ENCODE results near the gene NFAM1. TPM values are rescaled to one million over a fixed set of nuclear protein-coding genes. Genes with fewer than 3 reads are reported as not detected.

NFAM1 gene
- total RNA-seq, 1 experiment from 2014 or later, result 3.8 TPM

- Histone ChIP-seq H3K27ac (ENCODE audit: low read depth, low read length, poor library complexity, severe bottlenecking) (no peak overlapping the region), H3K36me3 (ENCODE audit: insufficient read depth, low read length, poor library complexity, severe bottlenecking) (no peaks in the 10 kb centered on the region), H3K27me3 (replicated peaks; ENCODE audit: insufficient read depth, low read depth, low read length, poor library complexity) (no peaks in the 10 kb centered on the region), H3K4me3 (ENCODE audit: low read depth, low read length, poor library complexity, severe bottlenecking) (no peak overlapping the region), H3K9me3 (ENCODE audit: low read depth, low read length, poor library complexity, severe bottlenecking) (no peaks in the 10 kb centered on the region), H3K4me1 (ENCODE audit: insufficient read depth, low read length, poor library complexity, severe bottlenecking) (peaks cover 32% of the 10 kb centered on the region)
- no TSS peak for BruUV-seq (replicated peaks)
- POLR2A ChIA-PET (ENCODE audit: low non-redundant PET), result no interaction called here
- no peak for DNase-seq (ENCODE audit: low spot score)
- intact Hi-C loops (cut with micrococcal nuclease; ENCODE audit: unreplicated experiment), result no loop called here
- CTCF ChIA-PET, result no interaction called here
- TF ChIP-seq EZH2 (IDR thresholded peaks at IDR 0.05; ENCODE audit: borderline replicate concordance, low read depth, low read length, poor library complexity, severe bottlenecking), result no peak
- no peak for TF ChIP-seq CTCF (conservative IDR thresholded peaks at IDR 0.05; ENCODE audit: low read depth, low read length)
These were observed 15.5 kb downstream of the NFAM1 start for GRCh38 chr22:42416671-42417230.

- intact Hi-C loops (cut with micrococcal nuclease; ENCODE audit: unreplicated experiment), result no loop called here
- H3K9me3 ChIP-seq (ENCODE audit: low read depth, low read length, poor library complexity, severe bottlenecking), result no peaks in the 10 kb centered on the region
- no TSS peak for BruUV-seq (replicated peaks)
- no peak for DNase-seq (ENCODE audit: low spot score)
- ChIA-PET CTCF (no interaction called here), POLR2A (ENCODE audit: low non-redundant PET) (no interaction called here)
- peaks cover 32% of the 10 kb centered on the region for H3K4me1 ChIP-seq (ENCODE audit: insufficient read depth, low read length, poor library complexity, severe bottlenecking)
- H3K27ac ChIP-seq (ENCODE audit: low read depth, low read length, poor library complexity, severe bottlenecking), result no peak overlapping the region
- TF ChIP-seq CTCF (conservative IDR thresholded peaks at IDR 0.05; ENCODE audit: low read depth, low read length) (no peak), EZH2 (IDR thresholded peaks at IDR 0.05; ENCODE audit: borderline replicate concordance, low read depth, low read length, poor library complexity, severe bottlenecking) (no peak)
- H3K36me3 ChIP-seq (ENCODE audit: insufficient read depth, low read length, poor library complexity, severe bottlenecking), result no peaks in the 10 kb centered on the region
- H3K27me3 ChIP-seq (replicated peaks; ENCODE audit: insufficient read depth, low read depth, low read length, poor library complexity), result no peaks in the 10 kb centered on the region
- H3K4me3 ChIP-seq (ENCODE audit: low read depth, low read length, poor library complexity, severe bottlenecking), result no peak overlapping the region
These were observed 17.5 kb downstream of the NFAM1 start for GRCh38 chr22:42414565-42415303.

- no peaks in the 10 kb centered on the region for H3K36me3 ChIP-seq (ENCODE audit: insufficient read depth, low read length, poor library complexity, severe bottlenecking)
- intact Hi-C loops (cut with micrococcal nuclease; ENCODE audit: unreplicated experiment), result no loop called here
- TF ChIP-seq CTCF (conservative IDR thresholded peaks at IDR 0.05; ENCODE audit: low read depth, low read length) (no peak), EZH2 (IDR thresholded peaks at IDR 0.05; ENCODE audit: borderline replicate concordance, low read depth, low read length, poor library complexity, severe bottlenecking) (no peak)
- no peak for DNase-seq (ENCODE audit: low spot score)
- no TSS peak for BruUV-seq (replicated peaks)
- no peaks in the 10 kb centered on the region for H3K9me3 ChIP-seq (ENCODE audit: low read depth, low read length, poor library complexity, severe bottlenecking)
- ChIA-PET CTCF (no interaction called here), POLR2A (ENCODE audit: low non-redundant PET) (no interaction called here)
- no peak overlapping the region for H3K27ac ChIP-seq (ENCODE audit: low read depth, low read length, poor library complexity, severe bottlenecking)
- no peaks in the 10 kb centered on the region for H3K27me3 ChIP-seq (replicated peaks; ENCODE audit: insufficient read depth, low read depth, low read length, poor library complexity)
- H3K4me3 ChIP-seq (ENCODE audit: low read depth, low read length, poor library complexity, severe bottlenecking), result no peak overlapping the region
- H3K4me1 ChIP-seq (ENCODE audit: insufficient read depth, low read length, poor library complexity, severe bottlenecking), result peaks cover 25% of the 10 kb centered on the region
These were observed 18.2 kb downstream of the NFAM1 start for GRCh38 chr22:42414021-42414420.

All from A673 (cell line).